Measurements from ENCODE around the gene SLC2A11. TPM values are rescaled to one million over a fixed set of nuclear protein-coding genes. Genes with fewer than 3 reads are reported as not detected.
A peak's percentile ranks its signal among the peaks of the same experiment; 100 is the strongest.

SLC2A11 gene
- total and polyA plus RNA-seq, 2 experiments from 2014 or later: 6.1 to 16.6 TPM

DNA sequence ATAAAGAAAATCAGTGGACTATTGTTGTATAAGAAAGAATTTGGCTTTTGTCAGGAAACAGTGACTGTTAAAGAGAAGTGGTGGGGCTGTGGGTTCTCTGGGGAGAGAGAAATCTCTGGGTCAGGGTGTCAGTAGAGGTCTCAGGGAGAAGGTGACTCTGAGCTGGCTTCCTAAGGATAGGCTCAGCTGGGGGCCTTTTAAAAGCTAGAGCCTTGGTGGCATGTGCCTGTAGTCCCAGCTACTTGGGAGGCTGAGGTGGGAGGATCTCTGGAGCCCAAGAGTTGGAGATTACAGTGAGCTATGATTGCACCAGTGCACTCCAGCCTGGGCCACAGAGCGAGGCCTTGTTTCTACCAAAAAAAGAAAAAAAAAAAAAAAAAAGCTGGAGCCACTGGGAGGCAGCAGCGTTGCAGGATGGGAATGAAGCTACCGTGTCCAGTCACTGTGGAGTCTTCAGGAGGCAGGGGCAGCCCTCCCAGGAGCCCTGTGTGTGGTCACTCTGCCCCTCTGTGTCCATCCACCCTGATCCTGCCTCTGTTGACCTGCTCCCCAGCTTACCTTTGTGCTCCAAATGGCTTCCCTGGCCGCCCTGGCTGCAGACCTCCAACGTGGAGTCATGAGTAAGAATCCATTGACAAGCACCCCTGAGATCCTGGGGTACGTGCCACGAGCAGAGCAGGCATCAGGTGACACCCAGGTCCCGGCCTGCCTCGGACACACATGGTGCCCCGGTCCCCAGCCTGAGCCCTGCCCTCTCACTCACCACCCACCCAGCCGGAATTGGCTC lies 31.1 kb downstream of the SLC2A11 start:
- Histone ChIP-seq H3K9ac (peak overlapping the region; percentile 74), H3K9me2 (ENCODE audit: insufficient read depth) (no peaks in the 10 kb centered on the region), H4K20me1 (ENCODE audit: insufficient read depth) (no peaks in the 10 kb centered on the region), H3K27ac (peak overlapping the region; percentile 92), H3K36me3 (ENCODE audit: low read depth) (no peaks in the 10 kb centered on the region), H3K9me3 (ENCODE audit: low read depth) (no peaks in the 10 kb centered on the region), H2AFZ (peak overlapping the region; percentile 83), H3K4me3 (no peak overlapping the region), H3K27me3 (replicated peaks; ENCODE audit: insufficient read depth) (no peaks in the 10 kb centered on the region), H3K4me2 (ENCODE audit: unreplicated experiment) (peak overlapping the region; percentile 59), H3F3A (ENCODE audit: insufficient read depth) (peaks cover 12% of the 10 kb centered on the region; the same call in 1 of the 2 replicates), H3K79me2 (ENCODE audit: insufficient read depth) (no peaks in the 10 kb centered on the region), H3K4me1 (ENCODE audit: insufficient read depth) (peaks cover 9% of the 10 kb centered on the region)
- in situ Hi-C loops (cut with MboI): no loop called here
- WGBS, 2 experiments (ENCODE audit: low coverage in 1 of 2, low lambda C conversion rate in 2 of 2, missing lambda C conversion rate in 2 of 2): 59 to 67% methylated on average over 11 of the region's 11 CpGs
- TF ChIP-seq EZH2 (IDR thresholded peaks at IDR 0.05; ENCODE audit: insufficient read depth, poor library complexity, severe bottlenecking) (no peak), EZH2phosphoT487 (IDR thresholded peaks at IDR 0.05; ENCODE audit: insufficient read depth, low read depth) (no peak)
- peak; percentile 53 for DNase-seq

DNA sequence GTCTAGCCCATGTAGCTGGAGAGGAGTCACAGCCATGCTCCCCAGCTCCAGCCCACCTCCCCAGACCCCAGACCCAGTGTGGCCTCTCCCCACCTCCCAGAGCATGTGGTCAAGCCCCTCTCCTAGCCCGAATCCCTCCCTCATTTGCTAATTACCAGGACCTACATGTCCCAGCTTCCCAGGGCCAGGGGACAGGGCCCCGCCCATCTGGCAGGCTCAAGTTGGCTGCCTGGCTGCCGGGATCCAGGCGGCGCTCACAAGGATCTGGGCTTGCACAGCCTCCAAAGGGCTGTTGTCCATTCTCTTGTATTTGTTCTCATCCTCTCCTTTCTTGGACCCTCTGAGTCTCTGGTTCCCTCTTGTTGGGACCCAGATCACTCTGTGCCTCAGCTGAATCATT lies 31.9 kb downstream of the SLC2A11 start:
- TF ChIP-seq EZH2phosphoT487 (IDR thresholded peaks at IDR 0.05; ENCODE audit: insufficient read depth, low read depth) (no peak), EZH2 (IDR thresholded peaks at IDR 0.05; ENCODE audit: insufficient read depth, poor library complexity, severe bottlenecking) (no peak)
- Histone ChIP-seq H3K9me2 (ENCODE audit: insufficient read depth) (no peaks in the 10 kb centered on the region), H3K27me3 (replicated peaks; ENCODE audit: insufficient read depth) (no peaks in the 10 kb centered on the region), H3K27ac (no peak overlapping the region), H3K36me3 (ENCODE audit: low read depth) (no peaks in the 10 kb centered on the region), H4K20me1 (ENCODE audit: insufficient read depth) (no peaks in the 10 kb centered on the region), H3K9ac (no peak overlapping the region), H3F3A (ENCODE audit: insufficient read depth) (peaks cover 12% of the 10 kb centered on the region; the same call in 1 of the 2 replicates), H2AFZ (no peak overlapping the region), H3K4me1 (ENCODE audit: insufficient read depth) (peaks cover 9% of the 10 kb centered on the region), H3K4me3 (no peak overlapping the region), H3K79me2 (ENCODE audit: insufficient read depth) (peaks cover 3% of the 10 kb centered on the region; the same call in 1 of the 2 replicates), H3K4me2 (ENCODE audit: unreplicated experiment) (no peak overlapping the region), H3K9me3 (ENCODE audit: low read depth) (no peaks in the 10 kb centered on the region)
- peak; percentile 19 for DNase-seq
- in situ Hi-C loops (cut with MboI): no loop called here
- 36 to 37% methylated on average over 5 of the region's 5 CpGs for WGBS, 2 experiments (ENCODE audit: low coverage in 1 of 2, low lambda C conversion rate in 2 of 2, missing lambda C conversion rate in 2 of 2)

DNA sequence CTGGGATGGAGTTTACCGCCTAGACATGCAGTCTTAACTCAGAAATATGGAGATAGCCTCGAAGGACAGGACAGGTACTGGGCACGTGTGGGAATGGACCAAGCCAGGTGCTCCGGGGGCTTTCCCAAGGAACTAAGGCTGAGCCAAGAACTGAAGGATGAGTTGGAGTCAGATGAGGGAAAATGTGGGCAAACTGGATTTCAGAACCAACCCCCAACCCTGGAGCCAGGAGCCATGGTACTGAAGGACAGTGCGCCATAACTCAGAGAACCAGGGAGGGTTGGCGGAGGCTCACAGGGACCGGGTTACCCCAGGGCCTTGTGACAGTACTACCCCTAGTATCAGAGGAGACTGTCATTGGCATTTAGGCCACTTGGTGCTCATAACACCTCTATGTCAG lies 34.1 kb downstream of the SLC2A11 start:
- in situ Hi-C loops (cut with MboI): no loop called here
- no peak overlapping the region for H3K4me2 ChIP-seq (ENCODE audit: unreplicated experiment)
- H3F3A ChIP-seq (ENCODE audit: insufficient read depth): peaks cover 12% of the 10 kb centered on the region; the same call in 1 of the 2 replicates
- H3K4me1 ChIP-seq (ENCODE audit: insufficient read depth): peaks cover 14% of the 10 kb centered on the region
- no peaks in the 10 kb centered on the region for H4K20me1 ChIP-seq (ENCODE audit: insufficient read depth)
- no peak for TF ChIP-seq EZH2phosphoT487 (IDR thresholded peaks at IDR 0.05; ENCODE audit: insufficient read depth, low read depth)
- TF ChIP-seq EZH2 (IDR thresholded peaks at IDR 0.05; ENCODE audit: insufficient read depth, poor library complexity, severe bottlenecking): no peak
- H2AFZ ChIP-seq: no peak overlapping the region
- DNase-seq: no peak
- no peak overlapping the region for H3K9ac ChIP-seq
- H3K9me2 ChIP-seq (ENCODE audit: insufficient read depth): no peaks in the 10 kb centered on the region
- peaks cover 10% of the 10 kb centered on the region; the same call in 1 of the 2 replicates for H3K36me3 ChIP-seq (ENCODE audit: low read depth)
- H3K9me3 ChIP-seq (ENCODE audit: low read depth): no peaks in the 10 kb centered on the region
- no peaks in the 10 kb centered on the region for H3K27me3 ChIP-seq (replicated peaks; ENCODE audit: insufficient read depth)
- no peak overlapping the region for H3K27ac ChIP-seq
- WGBS, 2 experiments (ENCODE audit: low coverage in 1 of 2, low lambda C conversion rate in 2 of 2, missing lambda C conversion rate in 2 of 2): 85 to 91% methylated on average over 7 of the region's 7 CpGs
- peaks cover 24% of the 10 kb centered on the region for H3K79me2 ChIP-seq (ENCODE audit: insufficient read depth)
- H3K4me3 ChIP-seq: no peak overlapping the region

DNA sequence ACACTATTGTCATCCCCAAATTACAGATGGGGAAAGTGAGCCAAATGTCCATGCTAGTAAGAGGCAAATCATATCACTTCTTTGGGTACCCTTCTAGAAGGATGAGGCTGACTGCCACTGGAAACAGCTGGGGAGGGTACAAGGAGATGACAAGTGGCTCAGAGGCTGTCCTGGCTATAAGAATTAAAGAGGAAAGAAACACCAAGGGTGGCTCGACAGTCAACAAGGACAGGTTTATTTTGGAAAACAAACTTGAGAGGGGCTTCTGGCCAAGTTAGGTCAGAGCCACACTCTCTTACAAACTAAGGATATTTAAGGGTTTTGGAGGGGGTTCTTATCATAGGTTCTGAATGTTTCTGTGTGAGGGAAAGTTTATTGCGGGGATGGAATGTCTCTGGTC lies 34.5 kb downstream of the SLC2A11 start:
- in situ Hi-C loops (cut with MboI): no loop called here
- Histone ChIP-seq H3K4me1 (ENCODE audit: insufficient read depth) (peaks cover 14% of the 10 kb centered on the region), H3K9me3 (ENCODE audit: low read depth) (no peaks in the 10 kb centered on the region), H3F3A (ENCODE audit: insufficient read depth) (peaks cover 12% of the 10 kb centered on the region; the same call in 1 of the 2 replicates), H3K27me3 (replicated peaks; ENCODE audit: insufficient read depth) (no peaks in the 10 kb centered on the region), H3K9ac (no peak overlapping the region), H2AFZ (no peak overlapping the region), H3K4me3 (no peak overlapping the region), H3K4me2 (ENCODE audit: unreplicated experiment) (no peak overlapping the region), H4K20me1 (ENCODE audit: insufficient read depth) (no peaks in the 10 kb centered on the region), H3K79me2 (ENCODE audit: insufficient read depth) (peaks cover 24% of the 10 kb centered on the region), H3K27ac (no peak overlapping the region), H3K36me3 (ENCODE audit: low read depth) (peaks cover 12% of the 10 kb centered on the region; the same call in 1 of the 2 replicates), H3K9me2 (ENCODE audit: insufficient read depth) (no peaks in the 10 kb centered on the region)
- 98 to 100% methylated on average over 2 of the region's 2 CpGs for WGBS, 2 experiments (ENCODE audit: low coverage in 1 of 2, low lambda C conversion rate in 2 of 2, missing lambda C conversion rate in 2 of 2)
- no peak for DNase-seq
- TF ChIP-seq EZH2 (IDR thresholded peaks at IDR 0.05; ENCODE audit: insufficient read depth, poor library complexity, severe bottlenecking) (no peak), EZH2phosphoT487 (IDR thresholded peaks at IDR 0.05; ENCODE audit: insufficient read depth, low read depth) (no peak)

All from GM23248 (cell line).